ENCODE data around the gene REEP3.
"Not testable (repeated sequence)": the region's sequence is repeated elsewhere in the genome, so short reads cannot be mapped to it uniquely, and the experiment has no call there.

Gene REEP3

DNA sequence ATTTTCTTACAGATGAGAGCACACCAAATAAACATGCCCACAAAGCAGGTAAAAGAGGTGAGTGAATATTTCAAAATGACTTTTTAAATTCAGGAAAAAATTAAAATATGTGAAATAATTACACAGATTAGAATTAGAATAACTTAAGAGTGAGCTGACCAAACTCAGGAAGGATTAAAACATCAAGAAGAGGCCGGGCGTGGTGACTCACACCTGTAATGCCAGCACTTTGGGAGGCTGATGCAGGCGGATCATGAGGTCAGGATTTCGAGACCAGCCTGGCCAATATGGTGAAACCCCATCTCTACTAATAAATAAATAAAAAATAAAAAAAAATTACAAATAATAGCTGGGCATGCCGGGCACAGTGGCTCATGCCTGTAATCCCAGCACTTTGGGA is 140.1 kb downstream of the REEP3 start:
- Histone ChIP-seq H3K27ac (ENCODE audit: poor library complexity, severe bottlenecking) (no peak overlapping the region), H3K27me3 (ENCODE audit: insufficient read depth, poor library complexity, severe bottlenecking) (no peaks in the 10 kb centered on the region), H3K9me3 (ENCODE audit: severe bottlenecking) (no peaks in the 10 kb centered on the region), H3K4me3 (ENCODE audit: severe bottlenecking) (no peak overlapping the region), H3K36me3 (ENCODE audit: low read depth) (no peaks in the 10 kb centered on the region), H3K4me1 (ENCODE audit: insufficient read depth, poor library complexity, severe bottlenecking) (no peaks in the 10 kb centered on the region)
- no peak for TF ChIP-seq CTCF (IDR thresholded peaks at IDR 0.05; ENCODE audit: poor library complexity, severe bottlenecking)
- DNase-seq (ENCODE audit: low spot score) (no peak), ATAC-seq (ENCODE audit: low read depth) (no peak)

- ATAC-seq (ENCODE audit: low read depth) (no peak), DNase-seq (ENCODE audit: low spot score) (no peak)
- H3K4me1 ChIP-seq (ENCODE audit: insufficient read depth, poor library complexity, severe bottlenecking): peaks cover 8% of the 10 kb centered on the region
- H3K9me3 ChIP-seq (ENCODE audit: severe bottlenecking): no peaks in the 10 kb centered on the region
- no peak overlapping the region for H3K4me3 ChIP-seq (ENCODE audit: severe bottlenecking)
- no peaks in the 10 kb centered on the region for H3K27me3 ChIP-seq (ENCODE audit: insufficient read depth, poor library complexity, severe bottlenecking)
- no peak overlapping the region for H3K27ac ChIP-seq (ENCODE audit: poor library complexity, severe bottlenecking)
- H3K36me3 ChIP-seq (ENCODE audit: low read depth): no peaks in the 10 kb centered on the region
- TF ChIP-seq CTCF (IDR thresholded peaks at IDR 0.05; ENCODE audit: poor library complexity, severe bottlenecking): no peak
Observed at GRCh38 chr10:63664341-63664885, 143.2 kb downstream of the REEP3 start.

- not testable (repeated sequence) for ATAC-seq (ENCODE audit: low read depth); H3K9me3 ChIP-seq (ENCODE audit: severe bottlenecking); H3K27ac ChIP-seq (ENCODE audit: poor library complexity, severe bottlenecking); H3K36me3 ChIP-seq (ENCODE audit: low read depth); H3K4me3 ChIP-seq (ENCODE audit: severe bottlenecking); H3K4me1 ChIP-seq (ENCODE audit: insufficient read depth, poor library complexity, severe bottlenecking); H3K27me3 ChIP-seq (ENCODE audit: insufficient read depth, poor library complexity, severe bottlenecking); DNase-seq (ENCODE audit: low spot score)
Observed at GRCh38 chr10:63665006-63665580, 143.9 kb downstream of the REEP3 start.

DNA sequence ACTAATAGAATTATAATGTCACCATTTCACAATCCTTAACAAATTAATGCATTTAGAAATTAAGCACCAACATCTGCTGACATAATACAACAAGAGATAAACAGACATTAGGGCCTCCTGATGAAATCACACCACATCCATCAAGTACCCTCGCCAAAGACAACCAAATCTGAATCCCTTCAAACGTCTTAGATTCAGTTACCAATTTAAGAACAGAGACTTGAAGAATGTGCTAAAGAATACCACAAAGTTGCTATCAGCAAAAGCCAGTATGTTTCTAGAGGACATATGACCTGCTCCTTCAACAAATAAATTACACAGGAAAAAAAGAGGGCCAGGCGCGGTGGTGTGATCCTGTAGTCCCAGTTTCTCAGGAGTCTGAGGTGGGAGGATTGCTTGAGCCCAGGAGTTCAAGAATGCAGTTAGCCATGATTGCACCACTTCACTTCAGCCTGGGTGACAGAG is 144.5 kb downstream of the REEP3 start:
- Histone ChIP-seq H3K27ac (ENCODE audit: poor library complexity, severe bottlenecking) (no peak overlapping the region), H3K9me3 (ENCODE audit: severe bottlenecking) (no peaks in the 10 kb centered on the region), H3K4me3 (ENCODE audit: severe bottlenecking) (no peak overlapping the region), H3K27me3 (ENCODE audit: insufficient read depth, poor library complexity, severe bottlenecking) (no peaks in the 10 kb centered on the region), H3K4me1 (ENCODE audit: insufficient read depth, poor library complexity, severe bottlenecking) (peaks cover 8% of the 10 kb centered on the region), H3K36me3 (ENCODE audit: low read depth) (no peaks in the 10 kb centered on the region)
- ATAC-seq (ENCODE audit: low read depth): no peak
- no peak for TF ChIP-seq CTCF (IDR thresholded peaks at IDR 0.05; ENCODE audit: poor library complexity, severe bottlenecking)
- DNase-seq (ENCODE audit: low spot score): no peak

DNA sequence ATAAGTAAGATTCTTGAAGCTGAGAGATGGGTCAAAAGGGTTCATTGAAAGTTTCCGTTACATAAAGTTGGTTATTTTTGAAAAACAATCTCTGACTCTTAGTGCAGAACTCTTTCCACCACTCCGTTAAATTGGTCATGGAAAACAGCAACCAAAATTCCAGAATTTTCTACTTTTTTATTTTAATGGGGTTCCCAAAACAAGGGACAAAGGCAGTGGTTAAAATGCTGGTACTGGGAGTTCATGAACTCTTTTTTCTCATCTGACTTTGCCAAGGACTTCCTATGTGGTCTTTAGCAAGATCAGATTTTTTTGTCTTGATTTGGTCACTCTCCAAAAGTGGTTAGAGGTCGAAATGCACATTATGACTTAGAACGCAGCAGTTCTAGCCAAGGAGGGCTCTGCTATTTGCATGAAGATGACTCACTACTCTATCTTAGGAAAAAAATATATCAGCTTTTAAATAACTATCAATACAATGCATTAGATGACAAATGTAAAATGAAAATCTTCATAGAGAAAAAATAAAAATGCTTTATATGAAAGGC is 145.7 kb downstream of the REEP3 start:
- Histone ChIP-seq H3K4me3 (ENCODE audit: severe bottlenecking) (no peak overlapping the region), H3K4me1 (ENCODE audit: insufficient read depth, poor library complexity, severe bottlenecking) (peaks cover 8% of the 10 kb centered on the region), H3K27me3 (ENCODE audit: insufficient read depth, poor library complexity, severe bottlenecking) (no peaks in the 10 kb centered on the region), H3K36me3 (ENCODE audit: low read depth) (no peaks in the 10 kb centered on the region), H3K9me3 (ENCODE audit: severe bottlenecking) (no peaks in the 10 kb centered on the region), H3K27ac (ENCODE audit: poor library complexity, severe bottlenecking) (no peak overlapping the region)
- ATAC-seq (ENCODE audit: low read depth): peak; percentile 38; the same call in 1 of the 3 replicates
- TF ChIP-seq CTCF (IDR thresholded peaks at IDR 0.05; ENCODE audit: poor library complexity, severe bottlenecking): no peak
- no peak for DNase-seq (ENCODE audit: low spot score)
